Measurements from ENCODE around the gene TSEN54.

DNA sequence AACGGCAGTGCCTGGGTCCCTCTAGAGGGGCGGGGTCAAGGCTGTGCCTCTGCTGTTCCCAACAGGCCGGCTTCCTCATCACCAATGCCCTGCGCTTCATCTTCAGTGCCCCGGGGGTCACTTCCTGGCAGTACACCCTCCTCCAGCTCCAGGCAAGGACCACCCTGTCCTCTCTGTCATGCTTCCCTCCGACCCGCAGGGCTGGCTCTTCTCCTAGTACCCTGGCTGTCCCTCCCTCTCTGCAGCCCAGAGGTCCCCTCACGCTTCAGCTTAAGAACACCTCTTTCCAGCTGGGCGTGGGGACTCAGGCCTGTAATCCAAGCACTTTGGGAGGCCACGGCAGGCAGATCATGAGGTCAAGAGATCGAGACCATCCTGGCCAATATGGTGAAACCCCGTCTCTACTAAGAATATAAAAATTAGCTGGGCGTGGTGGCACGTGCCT is 26.8 kb upstream of the TSEN54 start:
- TF ChIP-seq CTCF (IDR thresholded peaks at IDR 0.05) (no peak), POLR2A (IDR thresholded peaks at IDR 0.05) (no peak)

Measured in thyroid gland (tissue), 4 donors.